HepG2 (cell line): ENCODE measurements around the gene MCF2L. TPM values are rescaled to one million over a fixed set of nuclear protein-coding genes. Genes with fewer than 3 reads are reported as not detected.
A peak's percentile ranks its signal among the peaks of the same experiment; 100 is the strongest.

Experiments
- BCL6 ChIP-seq: IDR thresholded peaks from 2 replicates; pipeline ENCODE4 v1.6.1; 2016; ENCODE audit warnings: missing genetic modification reagents, missing compliant biosample characterization
- CBFB ChIP-seq: sonication (generic); formaldehyde crosslinking; IDR thresholded peaks from 2 replicates; pipeline ENCODE4 v1.4.0; 2020; ENCODE audit warnings: missing genetic modification reagents
- ELF3 ChIP-seq: IDR thresholded peaks from 2 replicates; pipeline ENCODE4 v1.6.1; 2016; ENCODE audit warnings: missing genetic modification reagents, missing compliant biosample characterization
- HNF4G ChIP-seq, 2 experiments: sonication (generic) in 1 of 2; formaldehyde crosslinking in 1 of 2; IDR thresholded peaks; 2 replicates each; pipeline versions ENCODE4 v1.4.0 to v1.6.1; 2011 to 2020; ENCODE audit warnings: borderline replicate concordance in 2 of 2, low read depth in 2 of 2, mild to moderate bottlenecking in 2 of 2, low read length in 1 of 2, missing genetic modification reagents in 1 of 2, moderate library complexity in 1 of 2
- KDM6A ChIP-seq: IDR thresholded peaks from 2 replicates; pipeline ENCODE4 v1.6.1; 2016; ENCODE audit warnings: low read depth
- KLF16 ChIP-seq, 2 experiments: sonication (generic) in 1 of 2; formaldehyde crosslinking in 1 of 2; IDR thresholded peaks; 2 replicates each; pipeline versions ENCODE4 v1.6.1 to v1.8.0; 2016 to 2023; ENCODE audit warnings: missing genetic modification reagents in 2 of 2, missing compliant biosample characterization in 1 of 2
- LCORL ChIP-seq, 2 experiments: fragments of 450-650 bp in 1 of 2; sonication (generic) in 1 of 2; formaldehyde crosslinking in 1 of 2; IDR thresholded peaks; 2 replicates each; pipeline versions ENCODE4 v1.5.0 to v1.6.1; 2017 to 2020; ENCODE audit warnings: antibody characterized with exemption in 1 of 2, missing genetic modification reagents in 1 of 2
- MAF1 ChIP-seq: sonication (generic); formaldehyde crosslinking; IDR thresholded peaks from 2 replicates; pipeline ENCODE4 v1.5.0; 2020; ENCODE audit warnings: missing genetic modification reagents, borderline replicate concordance
- MLLT10 ChIP-seq: sonication (generic); formaldehyde crosslinking; IDR thresholded peaks from 2 replicates; pipeline ENCODE4 v1.4.0; 2020; ENCODE audit warnings: missing genetic modification reagents
- MXI1 ChIP-seq: IDR thresholded peaks from 3 replicates; pipeline ENCODE4 v1.6.1; 2012; ENCODE audit warnings: low read depth, low read length, inconsistent platforms, borderline replicate concordance
- PATZ1 ChIP-seq: sonication (generic); formaldehyde crosslinking; IDR thresholded peaks from 2 replicates; pipeline ENCODE4 v1.4.0; 2020; ENCODE audit warnings: missing genetic modification reagents
- SALL1 ChIP-seq: sonication (generic); formaldehyde crosslinking; IDR thresholded peaks from 2 replicates; pipeline ENCODE4 v1.8.0; 2022; ENCODE audit warnings: mild to moderate bottlenecking, missing genetic modification reagents
- TOE1 ChIP-seq: sonication (generic); formaldehyde crosslinking; IDR thresholded peaks from 2 replicates; pipeline ENCODE4 v1.4.0; 2020; ENCODE audit warnings: mild to moderate bottlenecking, missing genetic modification reagents
- ZFP36L1 ChIP-seq: sonication (generic); formaldehyde crosslinking; IDR thresholded peaks from 2 replicates; pipeline ENCODE4 v1.8.0; 2022; ENCODE audit warnings: mild to moderate bottlenecking, missing genetic modification reagents, moderate library complexity
- ZNF205 ChIP-seq: IDR thresholded peaks from 2 replicates; pipeline ENCODE4 v1.6.1; 2018; ENCODE audit warnings: missing biosample characterization, missing genetic modification reagents
- ZNF567 ChIP-seq: sonication (generic); formaldehyde crosslinking; IDR thresholded peaks from 2 replicates; pipeline ENCODE4 v1.8.1; 2023; ENCODE audit warnings: mild to moderate bottlenecking, missing genetic modification reagents, borderline replicate concordance
- ZNF709 ChIP-seq: sonication (generic); formaldehyde crosslinking; IDR thresholded peaks from 2 replicates; pipeline ENCODE4 v1.5.0; 2020; ENCODE audit warnings: mild to moderate bottlenecking, missing genetic modification reagents
- ZNF879 ChIP-seq: sonication (generic); formaldehyde crosslinking; IDR thresholded peaks from 2 replicates; pipeline ENCODE4 v1.8.1; 2023; ENCODE audit warnings: missing genetic modification reagents
- ZSCAN21 ChIP-seq: sonication (generic); formaldehyde crosslinking; IDR thresholded peaks from 2 replicates; pipeline ENCODE4 v1.8.0; 2022; ENCODE audit warnings: mild to moderate bottlenecking, missing genetic modification reagents, moderate library complexity, borderline replicate concordance
- polyA plus RNA-seq, 8 experiments: library from polyadenylated mRNA; depleted of rRNA in 3 of 8; stranded (reverse) in 7 of 8; unstranded in 1 of 8; fragments of >200 nt; fragmentation: Illumina TruSeq in 4 of 8; extraction: Trizol in 4 of 8; gene quantifications; 2 replicates each; pipeline versions ENCODE4 v1.2.1 to v1.2.3, GENCODE V29; 2011 to 2016; ENCODE audit warnings: low read depth in 4 of 8, missing spikeins in 1 of 8, mixed read lengths in 1 of 8; ENCODE audit not compliant: insufficient read depth in 1 of 8
- total RNA-seq, 5 experiments: library from RNA; depleted of rRNA; stranded (reverse); fragments of >200 nt; fragmentation: Illumina TruSeq; extraction: Trizol; gene quantifications; 2 replicates each; pipeline ENCODE4 v1.2.3, GENCODE V29; 2016; ENCODE audit warnings: low read depth in 1 of 5
- TF ChIP-seq, protein P1 (sequence below): sonication (generic); formaldehyde crosslinking; IDR thresholded peaks from 2 replicates; pipeline ENCODE4 v1.5.1; 2020; ENCODE audit warnings: mild to moderate bottlenecking, missing genetic modification reagents
- TF ChIP-seq, protein P2 (sequence below): sonication (generic); formaldehyde crosslinking; IDR thresholded peaks from 2 replicates; pipeline ENCODE4 v1.4.0; 2020; ENCODE audit warnings: mild to moderate bottlenecking, missing genetic modification reagents
- TF ChIP-seq, protein P3 (sequence below): sonication (generic); formaldehyde crosslinking; IDR thresholded peaks from 2 replicates; pipeline ENCODE4 v1.8.0; 2022; ENCODE audit warnings: mild to moderate bottlenecking, missing genetic modification reagents, moderate library complexity

Gene MCF2L
- total and polyA plus RNA-seq, 2 of the 13 experiments (the other 11 are each of a cell fraction or from before 2014, with no cell fraction given): 19.4 to 28.4 TPM

DNA sequence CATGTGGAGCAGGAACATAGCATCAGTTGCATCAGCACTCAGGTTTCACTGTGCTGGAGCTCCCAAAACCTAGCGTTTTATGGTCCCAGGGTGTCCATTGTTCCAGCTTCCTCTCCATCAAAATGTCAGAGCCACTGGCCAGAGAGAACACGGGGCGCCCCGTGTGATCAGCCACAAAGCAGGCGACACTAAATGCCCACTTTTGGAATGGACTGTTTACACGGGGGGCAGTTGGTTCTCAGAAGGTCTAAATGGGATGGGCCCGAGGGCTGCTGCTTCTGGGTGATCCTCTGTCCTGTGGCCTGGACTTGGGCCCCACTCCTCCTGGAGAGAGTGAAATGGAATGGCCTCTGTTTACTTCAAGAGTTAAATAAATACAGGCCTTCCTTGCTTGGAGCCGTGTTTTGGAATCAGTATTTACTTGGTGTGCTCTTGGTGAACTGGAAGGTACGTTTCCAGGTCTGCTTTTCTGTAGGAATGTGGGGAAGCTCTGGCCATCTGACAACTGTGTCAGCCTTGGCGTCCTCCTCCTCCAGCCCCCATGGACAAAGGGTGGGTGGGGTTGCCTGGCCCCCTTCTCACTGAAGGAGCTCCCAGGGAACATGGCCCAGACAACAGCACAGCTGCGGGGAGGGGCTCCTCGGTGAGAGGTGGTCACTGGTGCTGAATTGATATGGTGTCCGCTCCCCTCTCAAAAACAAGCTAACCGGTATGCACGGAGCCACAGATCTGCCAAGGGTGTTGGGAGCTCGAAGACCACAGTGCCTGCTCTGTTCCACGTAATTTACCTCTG, 16.1 kb upstream of the MCF2L start (continued):
- TF ChIP-seq CBFB (CRISPR knock-in tag) (no peak; the same call in 1 of the 2 replicates), ZNF879 (CRISPR knock-in tag) (no peak), MLLT10 (CRISPR knock-in tag) (no peak), LCORL (IDR thresholded peaks at IDR 0.05) (no peak), LCORL (CRISPR knock-in tag; IDR thresholded peaks at IDR 0.05) (peak; percentile 83), ZSCAN21 (0 out of 2 replicates have a peak, but pooled peaks have one; percentile 14), ZNF709 (CRISPR knock-in tag) (0 out of 2 replicates have a peak, but pooled peaks have one; percentile 3), TOE1 (no peak), MAF1 (CRISPR knock-in tag) (no peak), HNF4G (IDR thresholded peaks at IDR 0.05; ENCODE audit: borderline replicate concordance, low read depth, low read length) (peak; percentile 62; the same call in 1 of the 2 replicates), HNF4G (CRISPR knock-in tag; IDR thresholded peaks at IDR 0.05; ENCODE audit: borderline replicate concordance, low read depth) (peak; percentile 35; the same call in 1 of the 2 replicates), SALL1 (CRISPR knock-in tag) (peak; percentile 45), ZNF205 (CRISPR knock-in tag) (no peak), ZNF567 (CRISPR knock-in tag) (no peak), ELF3 (CRISPR knock-in tag) (peak; percentile 28; the same call in 1 of the 2 replicates), MXI1 (peak; percentile 12; the same call in 1 of the 3 replicates), PATZ1 (CRISPR knock-in tag) (peak; percentile 32), KDM6A (CRISPR knock-in tag) (peak; percentile 74), BCL6 (peak; percentile 94), KLF16 (CRISPR knock-in tag; IDR thresholded peaks at IDR 0.05) (peak in 1 of 2 experiments; percentile 36; a peak in 1 of 4 replicates), ZFP36L1 (no peak)
- TF ChIP-seq, protein P1, sequence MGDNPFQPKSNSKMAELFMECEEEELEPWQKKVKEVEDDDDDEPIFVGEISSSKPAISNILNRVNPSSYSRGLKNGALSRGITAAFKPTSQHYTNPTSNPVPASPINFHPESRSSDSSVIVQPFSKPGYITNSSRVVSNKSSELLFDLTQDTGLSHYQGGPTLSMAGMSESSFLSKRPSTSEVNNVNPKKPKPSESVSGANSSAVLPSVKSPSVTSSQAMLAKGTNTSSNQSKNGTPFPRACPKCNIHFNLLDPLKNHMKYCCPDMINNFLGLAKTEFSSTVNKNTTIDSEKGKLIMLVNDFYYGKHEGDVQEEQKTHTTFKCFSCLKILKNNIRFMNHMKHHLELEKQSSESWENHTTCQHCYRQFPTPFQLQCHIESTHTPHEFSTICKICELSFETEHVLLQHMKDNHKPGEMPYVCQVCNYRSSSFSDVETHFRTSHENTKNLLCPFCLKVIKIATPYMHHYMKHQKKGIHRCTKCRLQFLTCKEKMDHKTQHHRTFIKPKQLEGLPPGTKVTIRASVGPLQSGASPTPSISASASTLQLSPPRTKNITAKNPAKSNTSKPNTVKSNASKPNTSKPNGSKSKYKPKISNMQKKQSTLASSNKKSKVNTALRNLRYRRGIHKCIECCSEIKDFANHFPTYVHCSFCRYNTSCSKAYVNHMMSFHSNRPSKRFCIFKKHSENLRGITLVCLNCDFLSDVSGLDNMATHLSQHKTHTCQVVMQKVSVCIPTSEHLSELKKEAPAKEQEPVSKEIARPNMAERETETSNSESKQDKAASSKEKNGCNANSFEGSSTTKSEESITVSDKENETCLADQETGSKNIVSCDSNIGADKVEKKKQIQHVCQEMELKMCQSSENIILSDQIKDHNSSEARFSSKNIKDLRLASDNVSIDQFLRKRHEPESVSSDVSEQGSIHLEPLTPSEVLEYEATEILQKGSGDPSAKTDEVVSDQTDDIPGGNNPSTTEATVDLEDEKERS (CRISPR knock-in tag): 0 out of 2 replicates have a peak, but pooled peaks have one; percentile 35
- TF ChIP-seq, protein P2, sequence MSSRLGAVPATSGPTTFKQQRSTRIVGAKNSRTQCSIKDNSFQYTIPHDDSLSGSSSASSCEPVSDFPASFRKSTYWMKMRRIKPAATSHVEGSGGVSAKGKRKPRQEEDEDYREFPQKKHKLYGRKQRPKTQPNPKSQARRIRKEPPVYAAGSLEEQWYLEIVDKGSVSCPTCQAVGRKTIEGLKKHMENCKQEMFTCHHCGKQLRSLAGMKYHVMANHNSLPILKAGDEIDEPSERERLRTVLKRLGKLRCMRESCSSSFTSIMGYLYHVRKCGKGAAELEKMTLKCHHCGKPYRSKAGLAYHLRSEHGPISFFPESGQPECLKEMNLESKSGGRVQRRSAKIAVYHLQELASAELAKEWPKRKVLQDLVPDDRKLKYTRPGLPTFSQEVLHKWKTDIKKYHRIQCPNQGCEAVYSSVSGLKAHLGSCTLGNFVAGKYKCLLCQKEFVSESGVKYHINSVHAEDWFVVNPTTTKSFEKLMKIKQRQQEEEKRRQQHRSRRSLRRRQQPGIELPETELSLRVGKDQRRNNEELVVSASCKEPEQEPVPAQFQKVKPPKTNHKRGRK (CRISPR knock-in tag): no peak
- TF ChIP-seq, protein P3, sequence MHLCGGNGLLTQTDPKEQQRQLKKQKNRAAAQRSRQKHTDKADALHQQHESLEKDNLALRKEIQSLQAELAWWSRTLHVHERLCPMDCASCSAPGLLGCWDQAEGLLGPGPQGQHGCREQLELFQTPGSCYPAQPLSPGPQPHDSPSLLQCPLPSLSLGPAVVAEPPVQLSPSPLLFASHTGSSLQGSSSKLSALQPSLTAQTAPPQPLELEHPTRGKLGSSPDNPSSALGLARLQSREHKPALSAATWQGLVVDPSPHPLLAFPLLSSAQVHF: no peak
